IMR-90 (cell line): ENCODE results near the gene MARCHF9. TPM values are rescaled to one million over a fixed set of nuclear protein-coding genes. Genes with fewer than 3 reads are reported as not detected.

Source experiments
- ATAC-seq: fragments of 200-7000 bp; cut with Tn5 transposase; 2 replicates; pipeline ENCODE4 v1.9.1; 2020; ENCODE audit warnings: low read depth, mild to moderate bottlenecking, moderate library complexity
- BruUV-seq: library from RNA; stranded (reverse); fragments of 400-500 nt; replicated peaks from 2 replicates; lab custom pipeline; 2021; lab: Mats Ljungman, UMichigan
- CTCF ChIA-PET: fragments of 300-600 bp; formaldehyde crosslinking; extraction: SDS; loops from one replicate; lab custom pipeline; 2021; ENCODE audit warnings: antibody characterized with exemption; lab: Yijun Ruan, JAX
- POLR2A ChIA-PET: fragments of 300-600 bp; sonication (Branson Sonifier 250); formaldehyde crosslinking; loops from one replicate; lab custom pipeline; 2022; ENCODE audit warnings: antibody characterized with exemption; ENCODE audit not compliant: unreplicated experiment; lab: Charles Lee
- DNase-seq: peaks from one replicate; pipeline ENCODE4 v3.0.0; 2013
- H2AFZ ChIP-seq: replicated peaks from 2 replicates; pipeline ENCODE3; 2013; ENCODE audit warnings: low read length, mild to moderate bottlenecking; ENCODE audit not compliant: poor library complexity
- H2AK5ac ChIP-seq: 2 replicates; pipeline ENCODE4 v1.6.1; 2013; ENCODE audit warnings: low read depth, low read length, inconsistent platforms
- H2AK9ac ChIP-seq: replicated peaks from 2 replicates; pipeline ENCODE3; 2013; ENCODE audit warnings: mild to moderate bottlenecking, low read depth, low read length, moderate library complexity; ENCODE audit not compliant: poor library complexity
- H2BK120ac ChIP-seq: 2 replicates; pipeline ENCODE4 v1.6.1; 2013; ENCODE audit warnings: low read depth, low read length, inconsistent platforms
- H2BK15ac ChIP-seq: 3 replicates; pipeline ENCODE4 v1.6.1; 2013; ENCODE audit warnings: low read depth, low read length, inconsistent platforms
- H2BK20ac ChIP-seq: 2 replicates; pipeline ENCODE4 v1.6.1; 2013; ENCODE audit warnings: low read depth, mild to moderate bottlenecking, inconsistent platforms, low read length, moderate library complexity
- H2BK5ac ChIP-seq: 2 replicates; pipeline ENCODE4 v1.6.1; 2013; ENCODE audit warnings: mild to moderate bottlenecking, low read depth, low read length, inconsistent platforms; ENCODE audit not compliant: poor library complexity, severe bottlenecking
- H3K14ac ChIP-seq: replicated peaks from 2 replicates; pipeline ENCODE4 v1.6.1; 2013; ENCODE audit warnings: low read depth, low read length, inconsistent platforms
- H3K18ac ChIP-seq: 2 replicates; pipeline ENCODE4 v1.6.1; 2013; ENCODE audit warnings: low read depth, low read length, control low read depth
- H3K23ac ChIP-seq: 2 replicates; pipeline ENCODE4 v1.6.1; 2013; ENCODE audit warnings: low read depth, low read length, inconsistent platforms
- H3K27ac ChIP-seq: 2 replicates; pipeline ENCODE4 v1.5.1; 2013; ENCODE audit warnings: mild to moderate bottlenecking, control low read depth, low read length; ENCODE audit not compliant: insufficient read depth
- H3K27me3 ChIP-seq: 2 replicates; pipeline ENCODE4 v1.6.1; 2013; ENCODE audit warnings: low read length; ENCODE audit not compliant: control insufficient read depth, insufficient read depth
- H3K36me3 ChIP-seq: 2 replicates; pipeline ENCODE4 v1.6.1; 2013; ENCODE audit warnings: low read length, mixed read lengths; ENCODE audit not compliant: control insufficient read depth, insufficient read depth
- H3K4ac ChIP-seq: 2 replicates; pipeline ENCODE4 v1.6.1; 2013; ENCODE audit warnings: low read depth, low read length, inconsistent platforms
- H3K4me1 ChIP-seq: 2 replicates; pipeline ENCODE4 v1.6.1; 2013; ENCODE audit warnings: low read length, mixed read lengths; ENCODE audit not compliant: control insufficient read depth, insufficient read depth
- H3K4me2 ChIP-seq: 2 replicates; pipeline ENCODE4 v1.6.1; 2013; ENCODE audit warnings: low read depth, mild to moderate bottlenecking, control low read depth, low read length, moderate library complexity
- H3K4me3 ChIP-seq: 2 replicates; pipeline ENCODE4 v1.5.1; 2013; ENCODE audit warnings: low read depth, mild to moderate bottlenecking, control low read depth, low read length, moderate library complexity; ENCODE audit not compliant: insufficient read depth
- H3K56ac ChIP-seq: 2 replicates; pipeline ENCODE4 v1.6.1; 2013; ENCODE audit warnings: low read length, inconsistent platforms; ENCODE audit not compliant: insufficient read depth; ENCODE audit errors: extremely low read depth
- H3K79me1 ChIP-seq, 2 experiments: 2 replicates each; pipeline ENCODE4 v1.6.1; 2013; ENCODE audit warnings: low read length in 2 of 2, inconsistent platforms in 1 of 2, low read depth in 1 of 2
- H3K9ac ChIP-seq: 2 replicates; pipeline ENCODE4 v1.6.1; 2013; ENCODE audit warnings: low read depth, low read length, control low read depth
- H3K9me1 ChIP-seq: 2 replicates; pipeline ENCODE4 v1.6.1; 2013; ENCODE audit warnings: low read length, inconsistent platforms; ENCODE audit not compliant: insufficient read depth
- H3K9me3 ChIP-seq: 2 replicates; pipeline ENCODE4 v1.6.1; 2013; ENCODE audit warnings: low read length; ENCODE audit not compliant: control insufficient read depth, insufficient read depth
- H4K20me1 ChIP-seq: 2 replicates; pipeline ENCODE4 v1.6.1; 2013; ENCODE audit warnings: low read length, inconsistent platforms; ENCODE audit not compliant: insufficient read depth
- H4K5ac ChIP-seq: 2 replicates; pipeline ENCODE4 v1.6.1; 2013; ENCODE audit warnings: mild to moderate bottlenecking, low read depth, low read length, control low read depth
- H4K8ac ChIP-seq, 2 experiments: 2 replicates each; pipeline ENCODE4 v1.6.1; 2013; ENCODE audit warnings: low read depth in 2 of 2, low read length in 2 of 2, control low read depth in 1 of 2, inconsistent platforms in 1 of 2
- H4K91ac ChIP-seq: 2 replicates; pipeline ENCODE4 v1.6.1; 2013; ENCODE audit warnings: low read depth, low read length, inconsistent platforms; ENCODE audit not compliant: insufficient read depth
- CEBPB ChIP-seq: IDR thresholded peaks from 2 replicates; pipeline ENCODE4 v1.6.1; 2012; ENCODE audit warnings: low read depth, low read length, improper control_type of control experiment
- MAZ ChIP-seq: IDR thresholded peaks from 2 replicates; pipeline ENCODE4 v1.6.1; 2012; ENCODE audit warnings: low read depth, mild to moderate bottlenecking, low read length, improper control_type of control experiment, moderate library complexity, borderline replicate concordance
- NFE2L2 ChIP-seq: fragments of 150-350 bp; IDR thresholded peaks from 2 replicates; pipeline ENCODE4 v1.6.1; 2016; ENCODE audit warnings: low read depth, mild to moderate bottlenecking, low read length
- POLR2A ChIP-seq: IDR thresholded peaks from 2 replicates; pipeline ENCODE4 v1.6.1; 2012; ENCODE audit warnings: mild to moderate bottlenecking, low read depth, low read length
- RAD21 ChIP-seq: IDR thresholded peaks from 2 replicates; pipeline ENCODE4 v1.6.1; 2012; ENCODE audit warnings: low read length, improper control_type of control experiment
- RFX5 ChIP-seq: IDR thresholded peaks from 2 replicates; pipeline ENCODE4 v1.8.0; 2012; ENCODE audit warnings: low read depth, mild to moderate bottlenecking, low read length, moderate library complexity
- WGBS, 2 experiments: methylation state at CpG; one replicate each; pipeline versions ENCODE4 v1.1.5 to v1.1.7; 2013; ENCODE audit warnings: missing lambda C conversion rate in 2 of 2; ENCODE audit not compliant: insufficient read length in 1 of 2; ENCODE audit errors: extremely low coverage in 2 of 2; 5-methylcytosine and 5-hydroxymethylcytosine counted together
- dilution Hi-C: fragments of 300-500 bp; cut with HindIII; formaldehyde crosslinking; loops from one replicate; pipeline ENCODE4 v1.14.3; 2018; ENCODE audit warnings: low sequenced_read_pairs; ENCODE audit not compliant: unreplicated experiment
- in situ Hi-C: fragments of 300-500 bp; cut with MboI; formaldehyde crosslinking; loops from 3 replicates; pipeline ENCODE4 v1.14.3; 2019; ENCODE audit warnings: low sequenced_read_pairs, inconsistent platforms, mixed read lengths
- intact Hi-C: fragments of 100-400 bp; cut with micrococcal nuclease; formaldehyde crosslinking; loops from 2 replicates; pipeline ENCODE4 v1.10.0; 2022
- polyA plus RNA-seq, 3 experiments: library from polyadenylated mRNA; depleted of rRNA; stranded (reverse); fragments of >200 nt; gene quantifications; 2 replicates each; pipeline ENCODE4 v1.2.3, GENCODE V29; 2012; ENCODE audit warnings: low replicate concordance in 1 of 3
- total RNA-seq: library from RNA; depleted of rRNA; stranded (reverse); fragments of >200 nt; gene quantifications from 2 replicates; pipeline ENCODE4 v1.2.3, GENCODE V29; 2012
- TF ChIP-seq, protein P1 (sequence below): fragments of 150-350 bp; IDR thresholded peaks from 2 replicates; pipeline ENCODE4 v1.6.1; 2017; ENCODE audit warnings: mild to moderate bottlenecking, antibody characterized with exemption, low read length, low read depth

Gene MARCHF9
- total and polyA plus RNA-seq, 2 of the 4 experiments (the other 2 are of a cell fraction): 1.1 to 5.4 TPM

DNA sequence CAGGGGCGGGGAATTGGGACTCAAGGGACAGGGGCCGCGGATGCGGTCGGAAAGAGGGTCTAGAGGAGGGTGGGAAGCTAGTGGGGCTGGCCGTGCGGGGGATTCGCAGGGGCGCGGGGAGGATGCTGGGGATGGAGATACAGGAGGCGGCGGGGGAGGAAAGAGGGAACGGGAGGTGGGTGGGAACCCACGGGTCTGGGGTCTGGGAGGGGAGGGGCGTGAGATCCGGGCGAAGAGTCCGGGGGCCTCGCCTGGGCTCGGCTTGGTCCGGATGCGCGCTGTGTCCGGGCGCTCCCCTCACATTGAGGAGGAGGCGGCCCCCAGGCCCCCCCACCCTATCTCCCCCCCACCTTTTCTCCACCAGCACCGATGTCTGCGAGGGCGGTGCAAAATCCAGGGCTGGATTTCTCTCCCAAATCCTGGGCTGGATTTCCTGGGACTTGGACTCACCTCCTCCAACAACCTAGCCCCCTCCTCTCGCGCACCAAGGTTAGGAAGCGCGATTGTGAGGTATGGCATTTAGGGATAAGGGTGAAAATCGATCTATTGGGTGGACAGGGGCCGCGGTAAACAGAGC lies 16.2 kb upstream of the MARCHF9 start, which contains the start of gene AGAP2:
Gene AGAP2, minus strand, starts transcription at position 82 of the 577 bp plus-strand sequence. CDS start 496 bp downstream, outside the sequence.
- CTCF ChIA-PET: no interaction called here
- TF ChIP-seq RFX5 (no peak), RAD21 (no peak), NFE2L2 (no peak), POLR2A (no peak), CEBPB (no peak), MAZ (peak; percentile 72)
- TF ChIP-seq, protein P1, sequence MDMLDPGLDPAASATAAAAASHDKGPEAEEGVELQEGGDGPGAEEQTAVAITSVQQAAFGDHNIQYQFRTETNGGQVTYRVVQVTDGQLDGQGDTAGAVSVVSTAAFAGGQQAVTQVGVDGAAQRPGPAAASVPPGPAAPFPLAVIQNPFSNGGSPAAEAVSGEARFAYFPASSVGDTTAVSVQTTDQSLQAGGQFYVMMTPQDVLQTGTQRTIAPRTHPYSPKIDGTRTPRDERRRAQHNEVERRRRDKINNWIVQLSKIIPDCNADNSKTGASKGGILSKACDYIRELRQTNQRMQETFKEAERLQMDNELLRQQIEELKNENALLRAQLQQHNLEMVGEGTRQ: no peak

More for the DNA sequence above, 16.2 kb upstream of the MARCHF9 start, which contains the start of gene AGAP2:
- DNase-seq: no peak
- intact Hi-C loops (loop anchor here (5.0 kb wide), 1 partner anchor 156 kb away; no protein-coding TSS in a partner anchor), in situ Hi-C loops (loop anchor here (10.0 kb wide), 1 partner anchor 154 kb away; no protein-coding TSS in a partner anchor), dilution Hi-C loops (no loop called here)
- Histone ChIP-seq H3K4ac (no peak within 1 kb of the TSS), H4K5ac (no peak within 1 kb of the TSS), H2AFZ (peak within 1 kb of the TSS; percentile 79), H3K79me1 (no peaks in the 10 kb centered on the region), H3K14ac (no peak within 1 kb of the TSS), H2AK9ac (peak within 1 kb of the TSS; percentile 55), H4K20me1 (0 out of 2 replicates have a peak, but pooled peaks cover 3% of the 10 kb centered on the region), H2AK5ac (no peak within 1 kb of the TSS), H3K9ac (no peak within 1 kb of the TSS), H3K27ac (no peak within 1 kb of the TSS), H3K4me1 (0 out of 2 replicates have a peak, but pooled peaks cover 3% of the 10 kb centered on the region), H2BK120ac (no peak within 1 kb of the TSS), H3K23ac (0 out of 2 replicates have a peak within 1 kb of the TSS, but pooled peaks have one; percentile 1), H3K4me2 (peak within 1 kb of the TSS; percentile 73), H3K4me3 (peak within 1 kb of the TSS; percentile 31), H3K9me3 (peaks cover 2% of the 10 kb centered on the region; the same call in 1 of the 2 replicates), H3K27me3 (peaks cover 81% of the 10 kb centered on the region), H3K9me1 (no peaks in the 10 kb centered on the region), H3K56ac (no peak within 1 kb of the TSS), H4K91ac (no peak within 1 kb of the TSS), H3K18ac (no peak within 1 kb of the TSS), H4K8ac (no peak within 1 kb of the TSS), H2BK5ac (no peak within 1 kb of the TSS), H3K36me3 (no peaks in the 10 kb centered on the region), H2BK15ac (no peak within 1 kb of the TSS), H2BK20ac (no peak within 1 kb of the TSS)
- no TSS peak for BruUV-seq
- ATAC-seq: no peak
- POLR2A ChIA-PET: no interaction called here
- 0% methylated on average over 10 of the region's 36 CpGs; no CpG with 5 or more reads in 1 of the 2 experiments for WGBS, 2 experiments
